NCI-H1092 treated with DMSO at 0.1 percent for 48 hours (cell line): ENCODE measurements around the gene PYGL.
"Not testable (repeated sequence)": the region's sequence is repeated elsewhere in the genome, so short reads cannot be mapped to it uniquely, and the experiment has no call there.

ENCODE experiments used
- DNase-seq: peaks from one replicate; lab custom pipeline; 2025; lab: John Stamatoyannopoulos, UW

The PYGL gene

GRCh38 chr14:50943943-50944646, at the start of gene PYGL:
TSS of gene PYGL (minus strand) at chr14:50944483. CDS start at chr14:50944403, 80 bp downstream.
- DNase-seq: peak; percentile 25

- DNase-seq: no peak
Measured at GRCh38 chr14:50985859-50986331, 41.6 kb upstream of the PYGL start.

GRCh38 chr14:50985124-50985858, 41.0 kb upstream of the PYGL start:
- no peak for DNase-seq

GRCh38 chr14:50984036-50984710, 39.9 kb upstream of the PYGL start:
- no peak for DNase-seq

- no peak for DNase-seq
Measured at GRCh38 chr14:50979941-50980850, 35.9 kb upstream of the PYGL start.

- DNase-seq: no peak
Measured at GRCh38 chr14:50978888-50979287, 34.6 kb upstream of the PYGL start.

GRCh38 chr14:50978529-50978871, 34.2 kb upstream of the PYGL start:
- no peak for DNase-seq

- no peak for DNase-seq
Measured at GRCh38 chr14:50977863-50978528, 33.7 kb upstream of the PYGL start.

GRCh38 chr14:50974118-50974517, 29.8 kb upstream of the PYGL start:
- DNase-seq: no peak

GRCh38 chr14:50972734-50973133, 28.5 kb upstream of the PYGL start:
- no peak for DNase-seq

GRCh38 chr14:50970886-50971781, 26.9 kb upstream of the PYGL start:
- no peak for DNase-seq

- DNase-seq: no peak
Measured at GRCh38 chr14:50967790-50968189, 23.5 kb upstream of the PYGL start.

GRCh38 chr14:50967103-50967502, 22.8 kb upstream of the PYGL start:
- no peak for DNase-seq

GRCh38 chr14:50964683-50965390, 20.6 kb upstream of the PYGL start:
- no peak for DNase-seq

GRCh38 chr14:50963919-50964318, 19.6 kb upstream of the PYGL start:
- no peak for DNase-seq

GRCh38 chr14:50961605-50962221, 17.4 kb upstream of the PYGL start:
- no peak for DNase-seq

- DNase-seq: no peak
Measured at GRCh38 chr14:50957296-50957695, 13.0 kb upstream of the PYGL start.

GRCh38 chr14:50956421-50956820, 12.1 kb upstream of the PYGL start:
- not testable (repeated sequence) for DNase-seq

- peak; percentile 34 for DNase-seq
Measured at GRCh38 chr14:50955373-50956043, 11.2 kb upstream of the PYGL start.
